Activated CD4-positive, alpha-beta T cell treated with anti-CD3 and anti-CD28 coated beads, Interleukin-2, amount 50 U/mL, for 24 hours (primary cell): Measurements from ENCODE around the gene CTSW.

Source experiments
- DNase-seq, 2 donors: peaks; one replicate each; pipeline ENCODE4 v3.0.0-alpha.2; 2020; ENCODE audit warnings: low read depth in 1 of 2, low spot score in 1 of 2

The CTSW gene

GRCh38 chr11:65865550-65866172 lies 14.0 kb upstream of the CTSW start:
- no peak for DNase-seq

- no peak for DNase-seq
Measured at GRCh38 chr11:65866509-65867283, 12.9 kb upstream of the CTSW start.

GRCh38 chr11:65867284-65868071 lies 12.2 kb upstream of the CTSW start:
- no peak for DNase-seq

- DNase-seq, result no peak
Measured at GRCh38 chr11:65868076-65868667, 11.5 kb upstream of the CTSW start.

GRCh38 chr11:65868907-65869306 lies 10.7 kb upstream of the CTSW start:
- DNase-seq, result no peak

- DNase-seq, result no peak
Measured at GRCh38 chr11:65869643-65870306, 9.9 kb upstream of the CTSW start.

- DNase-seq, result no peak
Measured at GRCh38 chr11:65870307-65870658, 9.4 kb upstream of the CTSW start.

- DNase-seq, result no peak
Measured at GRCh38 chr11:65870706-65871681, 8.6 kb upstream of the CTSW start.

- DNase-seq, result no peak
Measured at GRCh38 chr11:65871811-65872548, 7.7 kb upstream of the CTSW start.

GRCh38 chr11:65872586-65873317 lies 6.9 kb upstream of the CTSW start, which contains the start of gene EFEMP2:
Gene EFEMP2, minus strand, starts transcription at chr11:65872800. Its CDS starts 446 bp downstream, at chr11:65872354.
- no peak for DNase-seq

GRCh38 chr11:65873318-65874156 lies 6.1 kb upstream of the CTSW start:
- peak; percentile 93 to 98 for DNase-seq

GRCh38 chr11:65880027-65880426 lies 390 bp downstream of the CTSW start:
- no peak for DNase-seq

- DNase-seq, result no peak
Measured at GRCh38 chr11:65880844-65881421, 1.3 kb downstream of the CTSW start.

- DNase-seq, result no peak
Measured at GRCh38 chr11:65882120-65883057, 2.8 kb downstream of the CTSW start.

GRCh38 chr11:65883058-65883761 lies 3.6 kb downstream of the CTSW start:
- no peak for DNase-seq
